WERI-Rb-1 (cell line): Measurements from ENCODE around the gene PTPRD.

ENCODE experiments used
- DNase-seq: peaks from one replicate; pipeline ENCODE4 v3.0.0-alpha.2; 2020
- H3K27ac ChIP-seq: fragments of 250-450 bp; sonication (Bioruptor Pico); 2 replicates; pipeline ENCODE4 v1.5.1; 2020; ENCODE audit warnings: mild to moderate bottlenecking, moderate library complexity
- H3K27me3 ChIP-seq: fragments of 250-450 bp; sonication (Bioruptor Pico); 2 replicates; pipeline ENCODE4 v1.5.1; 2021; ENCODE audit warnings: mild to moderate bottlenecking, low read depth, moderate library complexity; ENCODE audit not compliant: insufficient read depth, severe bottlenecking
- H3K36me3 ChIP-seq: fragments of 250-450 bp; sonication (Bioruptor Pico); 2 replicates; pipeline ENCODE4 v1.5.1; 2020; ENCODE audit warnings: mild to moderate bottlenecking, moderate library complexity
- H3K4me3 ChIP-seq: 2 replicates; pipeline ENCODE4 v1.5.1; 2011; ENCODE audit warnings: low read depth, mild to moderate bottlenecking, control low read depth, low read length
- H3K9me3 ChIP-seq: fragments of 250-450 bp; sonication (Bioruptor Pico); 2 replicates; pipeline ENCODE4 v1.5.1; 2021; ENCODE audit warnings: mild to moderate bottlenecking, moderate library complexity; ENCODE audit not compliant: severe bottlenecking
- TF ChIP-seq, protein P1 (sequence below): IDR thresholded peaks from 2 replicates; pipeline ENCODE4 v1.5.1; 2011; ENCODE audit warnings: low read depth, mild to moderate bottlenecking, control low read depth, inconsistent platforms, low read length

PTPRD gene

DNA sequence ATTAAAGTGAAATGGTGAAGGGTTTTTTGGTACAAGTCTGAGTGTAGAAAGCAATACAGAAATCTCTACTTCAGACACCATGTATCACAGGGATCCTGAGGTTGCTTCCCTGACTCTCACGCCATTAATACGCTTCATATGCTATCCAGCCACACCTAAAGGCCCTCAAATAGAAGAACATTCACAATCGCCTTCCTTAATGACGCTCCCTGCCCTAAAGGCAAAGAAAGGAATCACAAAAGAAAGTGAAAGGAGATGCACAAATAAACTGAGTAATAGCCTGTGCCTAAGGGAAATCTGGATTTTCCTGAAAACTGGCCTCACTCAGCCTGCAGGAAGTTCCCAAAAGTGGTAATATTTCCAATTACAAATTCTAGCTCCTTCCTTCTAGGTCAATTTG is 1810.6 kb downstream of the PTPRD start:
- no peak overlapping the region for H3K4me3 ChIP-seq
- no peak for DNase-seq
- no peak overlapping the region for H3K27ac ChIP-seq
- H3K27me3 ChIP-seq = no peaks in the 10 kb centered on the region
- TF ChIP-seq, protein P1, sequence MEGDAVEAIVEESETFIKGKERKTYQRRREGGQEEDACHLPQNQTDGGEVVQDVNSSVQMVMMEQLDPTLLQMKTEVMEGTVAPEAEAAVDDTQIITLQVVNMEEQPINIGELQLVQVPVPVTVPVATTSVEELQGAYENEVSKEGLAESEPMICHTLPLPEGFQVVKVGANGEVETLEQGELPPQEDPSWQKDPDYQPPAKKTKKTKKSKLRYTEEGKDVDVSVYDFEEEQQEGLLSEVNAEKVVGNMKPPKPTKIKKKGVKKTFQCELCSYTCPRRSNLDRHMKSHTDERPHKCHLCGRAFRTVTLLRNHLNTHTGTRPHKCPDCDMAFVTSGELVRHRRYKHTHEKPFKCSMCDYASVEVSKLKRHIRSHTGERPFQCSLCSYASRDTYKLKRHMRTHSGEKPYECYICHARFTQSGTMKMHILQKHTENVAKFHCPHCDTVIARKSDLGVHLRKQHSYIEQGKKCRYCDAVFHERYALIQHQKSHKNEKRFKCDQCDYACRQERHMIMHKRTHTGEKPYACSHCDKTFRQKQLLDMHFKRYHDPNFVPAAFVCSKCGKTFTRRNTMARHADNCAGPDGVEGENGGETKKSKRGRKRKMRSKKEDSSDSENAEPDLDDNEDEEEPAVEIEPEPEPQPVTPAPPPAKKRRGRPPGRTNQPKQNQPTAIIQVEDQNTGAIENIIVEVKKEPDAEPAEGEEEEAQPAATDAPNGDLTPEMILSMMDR = no peak
- H3K9me3 ChIP-seq = no peaks in the 10 kb centered on the region
- no peaks in the 10 kb centered on the region for H3K36me3 ChIP-seq

DNA sequence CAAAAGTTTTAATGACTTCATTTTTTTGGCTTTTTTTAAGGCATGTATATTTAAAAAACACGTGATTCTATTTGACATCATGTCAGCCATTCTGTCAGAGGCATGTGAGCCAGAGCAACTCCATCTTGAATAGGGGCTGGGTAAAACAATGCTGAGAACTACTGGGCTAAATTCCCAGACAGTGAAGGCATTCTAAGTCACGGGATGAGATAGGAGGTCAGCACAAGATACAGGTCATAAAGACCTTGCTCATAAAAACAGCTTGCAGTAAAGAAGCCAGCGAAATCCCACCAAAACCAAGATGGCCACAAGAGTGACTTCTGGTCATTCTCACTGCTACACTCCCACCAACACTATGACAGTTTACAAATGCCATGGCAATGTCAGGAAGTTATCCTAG is 1812.6 kb downstream of the PTPRD start:
- no peak for DNase-seq
- TF ChIP-seq, protein P1 = no peak
- Histone ChIP-seq H3K36me3 (no peaks in the 10 kb centered on the region), H3K9me3 (no peaks in the 10 kb centered on the region), H3K27ac (no peak overlapping the region), H3K27me3 (no peaks in the 10 kb centered on the region), H3K4me3 (no peak overlapping the region)

- Histone ChIP-seq H3K36me3 (no peaks in the 10 kb centered on the region), H3K9me3 (no peaks in the 10 kb centered on the region), H3K27me3 (no peaks in the 10 kb centered on the region), H3K27ac (no peak overlapping the region), H3K4me3 (no peak overlapping the region)
- DNase-seq = no peak
- TF ChIP-seq, protein P1 = no peak
Measured at GRCh38 chr9:8799615-8800014, 1813.2 kb downstream of the PTPRD start.

GRCh38 chr9:8799206-8799605 is 1813.6 kb downstream of the PTPRD start:
- TF ChIP-seq, protein P1 = no peak
- no peak overlapping the region for H3K4me3 ChIP-seq
- no peak overlapping the region for H3K27ac ChIP-seq
- H3K36me3 ChIP-seq = no peaks in the 10 kb centered on the region
- no peak for DNase-seq
- no peaks in the 10 kb centered on the region for H3K27me3 ChIP-seq
- no peaks in the 10 kb centered on the region for H3K9me3 ChIP-seq

GRCh38 chr9:8784838-8785237 is 1828.0 kb downstream of the PTPRD start:
- Histone ChIP-seq H3K27ac (no peak overlapping the region), H3K27me3 (no peaks in the 10 kb centered on the region), H3K36me3 (no peaks in the 10 kb centered on the region), H3K4me3 (no peak overlapping the region), H3K9me3 (no peaks in the 10 kb centered on the region)
- DNase-seq = no peak
- TF ChIP-seq, protein P1 = no peak

- DNase-seq = no peak
- H3K9me3 ChIP-seq = no peaks in the 10 kb centered on the region
- H3K4me3 ChIP-seq = no peak overlapping the region
- TF ChIP-seq, protein P1 = no peak
- H3K27ac ChIP-seq = no peak overlapping the region
- no peaks in the 10 kb centered on the region for H3K27me3 ChIP-seq
- no peaks in the 10 kb centered on the region for H3K36me3 ChIP-seq
Measured at GRCh38 chr9:8783941-8784340, 1828.9 kb downstream of the PTPRD start.
